Memory B cell (primary cell): Measurements from ENCODE around the gene C2orf92.
A peak's percentile ranks its signal among the peaks of the same experiment; 100 is the strongest.
"Not testable (repeated sequence)": the region's sequence is repeated elsewhere in the genome, so short reads cannot be mapped to it uniquely, and the experiment has no call there.

Experiments
- ATAC-seq: fragments of 150-1000 bp; cut with Tn5 transposase; 2 replicates; pipeline ENCODE4 v1.10.0; 2021; ENCODE audit warnings: low read depth, mild to moderate bottlenecking, moderate library complexity
- DNase-seq, 2 donors: peaks; one replicate each; pipeline ENCODE4 v3.0.0; 2022; ENCODE audit warnings: low spot score in 2 of 2
- H3K27ac Mint-ChIP-seq: one replicate; pipeline ENCODE4 v1.8.0; 2022; ENCODE audit warnings: mild to moderate bottlenecking, moderate library complexity, mixed read lengths
- H3K27me3 Mint-ChIP-seq: one replicate; pipeline ENCODE4 v1.8.0; 2022; ENCODE audit warnings: mixed read lengths
- H3K36me3 Mint-ChIP-seq: one replicate; pipeline ENCODE4 v1.8.0; 2022; ENCODE audit warnings: mild to moderate bottlenecking, mixed read lengths
- H3K4me1 Mint-ChIP-seq: one replicate; pipeline ENCODE4 v1.8.0; 2022; ENCODE audit warnings: mixed read lengths
- H3K4me3 Mint-ChIP-seq: one replicate; pipeline ENCODE4 v1.8.0; 2022; ENCODE audit warnings: mild to moderate bottlenecking, moderate library complexity, mixed read lengths
- H3K9me3 Mint-ChIP-seq: one replicate; pipeline ENCODE4 v1.8.0; 2022; ENCODE audit warnings: mixed read lengths

The C2orf92 gene

GRCh38 chr2:97663962-97664635 lies 5.4 kb upstream of the C2orf92 start, which contains the start of gene ACTR1B:
ACTR1B (minus strand) TSS chr2:97664044; CDS start chr2:97663890, 154 bp downstream.
- no peaks in the 10 kb centered on the region for H3K27me3 Mint-ChIP-seq

GRCh38 chr2:97664636-97664970 lies 4.9 kb upstream of the C2orf92 start:
- no peak for ATAC-seq

More at GRCh38 chr2:97663962-97664635, 5.4 kb upstream of the C2orf92 start, which contains the start of gene ACTR1B:
- peak within 1 kb of the TSS; percentile 90 for H3K4me3 Mint-ChIP-seq
- peak; percentile 84 for ATAC-seq
- peak; percentile 94 to 97 for DNase-seq
- peaks cover 5% of the 10 kb centered on the region for H3K36me3 Mint-ChIP-seq
- H3K9me3 Mint-ChIP-seq = no peaks in the 10 kb centered on the region
- peaks cover 20% of the 10 kb centered on the region for H3K4me1 Mint-ChIP-seq
- H3K27ac Mint-ChIP-seq = peak within 1 kb of the TSS; percentile 95

GRCh38 chr2:97670471-97670870 lies 958 bp downstream of the C2orf92 start:
- Mint-ChIP-seq H3K4me3 (no peak overlapping the region), H3K27me3 (no peaks in the 10 kb centered on the region), H3K4me1 (peaks cover 10% of the 10 kb centered on the region), H3K27ac (no peak overlapping the region), H3K36me3 (no peaks in the 10 kb centered on the region), H3K9me3 (no peaks in the 10 kb centered on the region)
- no peak for ATAC-seq
- no peak for DNase-seq

More at GRCh38 chr2:97664636-97664970, 4.9 kb upstream of the C2orf92 start:
- Mint-ChIP-seq H3K4me1 (peaks cover 24% of the 10 kb centered on the region), H3K36me3 (peaks cover 5% of the 10 kb centered on the region), H3K27me3 (no peaks in the 10 kb centered on the region), H3K4me3 (peak overlapping the region; percentile 87), H3K27ac (peak overlapping the region; percentile 95), H3K9me3 (no peaks in the 10 kb centered on the region)
- no peak for DNase-seq

GRCh38 chr2:97671526-97671925 lies 2.0 kb downstream of the C2orf92 start:
- H3K27me3 Mint-ChIP-seq = no peaks in the 10 kb centered on the region
- H3K9me3 Mint-ChIP-seq = no peaks in the 10 kb centered on the region
- no peak overlapping the region for H3K4me3 Mint-ChIP-seq
- peaks cover 10% of the 10 kb centered on the region for H3K4me1 Mint-ChIP-seq
- H3K36me3 Mint-ChIP-seq = no peaks in the 10 kb centered on the region
- ATAC-seq = no peak
- H3K27ac Mint-ChIP-seq = no peak overlapping the region
- no peak for DNase-seq

GRCh38 chr2:97672606-97673140 lies 3.2 kb downstream of the C2orf92 start:
- not testable (repeated sequence) for H3K27me3 Mint-ChIP-seq, DNase-seq, H3K4me1 Mint-ChIP-seq, H3K4me3 Mint-ChIP-seq, H3K36me3 Mint-ChIP-seq, H3K27ac Mint-ChIP-seq, ATAC-seq, H3K9me3 Mint-ChIP-seq

- Mint-ChIP-seq H3K9me3 (no peaks in the 10 kb centered on the region), H3K27ac (no peak overlapping the region), H3K27me3 (no peaks in the 10 kb centered on the region), H3K4me1 (peaks cover 10% of the 10 kb centered on the region), H3K36me3 (no peaks in the 10 kb centered on the region), H3K4me3 (no peak overlapping the region)
- ATAC-seq (no peak), DNase-seq (no peak)
These were observed 3.8 kb downstream of the C2orf92 start for GRCh38 chr2:97673182-97673914.

DNA sequence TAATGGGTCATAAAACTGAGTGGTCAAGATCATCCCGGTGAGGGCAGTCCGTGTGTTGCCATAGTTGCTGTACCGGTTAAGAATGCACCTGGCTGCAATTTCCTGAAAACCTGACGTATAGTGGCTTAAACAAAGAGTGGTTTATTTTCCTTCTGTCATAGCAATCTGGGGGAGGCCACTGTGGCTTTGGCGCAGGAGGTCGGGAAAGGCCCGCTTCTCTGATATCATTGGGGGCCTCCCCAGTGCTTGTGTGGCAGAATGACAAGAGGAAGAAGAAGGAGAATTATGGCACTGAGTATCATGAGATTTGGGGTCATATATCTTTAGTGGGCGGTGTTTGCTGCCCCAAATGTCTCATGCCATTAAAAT lies 4.4 kb downstream of the C2orf92 start:
- ATAC-seq (peak; percentile 37), DNase-seq (no peak)
- Mint-ChIP-seq H3K36me3 (no peaks in the 10 kb centered on the region), H3K9me3 (no peaks in the 10 kb centered on the region), H3K4me3 (no peak overlapping the region), H3K27ac (no peak overlapping the region), H3K4me1 (peaks cover 10% of the 10 kb centered on the region), H3K27me3 (no peaks in the 10 kb centered on the region)

GRCh38 chr2:97675430-97676113 lies 6.1 kb downstream of the C2orf92 start:
- Mint-ChIP-seq H3K27me3 (no peaks in the 10 kb centered on the region), H3K9me3 (no peaks in the 10 kb centered on the region), H3K36me3 (no peaks in the 10 kb centered on the region), H3K4me3 (no peak overlapping the region), H3K27ac (no peak overlapping the region), H3K4me1 (peaks cover 6% of the 10 kb centered on the region)
- no peak for DNase-seq
- ATAC-seq = no peak

DNA sequence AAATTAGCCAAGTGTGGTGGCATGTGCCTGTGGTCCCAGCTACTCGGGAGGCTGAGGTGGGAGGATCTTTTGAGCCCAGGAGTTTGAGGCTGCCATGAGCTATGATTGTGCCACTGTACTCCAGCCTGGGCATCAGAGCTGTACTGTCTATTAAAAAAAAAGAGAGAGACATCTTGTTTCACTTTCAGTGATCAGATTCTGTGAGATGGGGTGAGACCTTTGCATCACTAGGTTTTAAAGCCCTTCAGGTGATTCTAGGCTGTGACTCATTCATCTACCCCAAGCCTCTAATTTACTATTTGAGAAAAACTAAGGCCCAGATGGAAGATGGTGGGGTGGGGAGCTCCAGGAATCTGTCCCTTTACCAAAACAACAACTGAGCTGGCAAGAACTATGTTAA lies 7.1 kb downstream of the C2orf92 start:
- no peak for DNase-seq

GRCh38 chr2:97677480-97677879 lies 8.0 kb downstream of the C2orf92 start:
- DNase-seq (no peak), ATAC-seq (no peak)
- Mint-ChIP-seq H3K27ac (no peak overlapping the region), H3K4me1 (peaks cover 6% of the 10 kb centered on the region), H3K4me3 (no peak overlapping the region), H3K9me3 (no peaks in the 10 kb centered on the region), H3K27me3 (no peaks in the 10 kb centered on the region), H3K36me3 (no peaks in the 10 kb centered on the region)

More for the DNA sequence above, 7.1 kb downstream of the C2orf92 start:
- Mint-ChIP-seq H3K4me3 (no peak overlapping the region), H3K9me3 (no peaks in the 10 kb centered on the region), H3K27ac (no peak overlapping the region), H3K27me3 (no peaks in the 10 kb centered on the region), H3K36me3 (no peaks in the 10 kb centered on the region), H3K4me1 (peaks cover 6% of the 10 kb centered on the region)
- ATAC-seq = no peak

DNA sequence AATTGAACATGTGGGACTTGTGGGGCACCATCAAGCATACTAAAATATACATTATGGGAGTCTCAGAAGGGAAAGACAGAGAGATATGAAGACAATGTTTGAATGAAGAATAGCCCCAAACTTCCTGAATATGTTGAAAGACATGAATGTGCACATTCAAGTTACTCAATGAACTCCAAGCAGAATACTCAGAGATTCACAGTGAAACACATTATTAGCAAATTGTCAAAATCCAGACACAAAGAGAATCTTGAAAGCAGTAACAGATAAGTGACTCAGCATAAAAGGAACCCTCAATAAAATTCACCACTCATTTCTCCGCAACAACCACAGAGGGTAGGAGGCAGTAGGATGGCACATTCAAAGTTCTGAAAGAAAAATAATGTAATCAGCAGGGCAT lies 8.8 kb downstream of the C2orf92 start:
- Mint-ChIP-seq H3K36me3 (no peaks in the 10 kb centered on the region), H3K9me3 (no peaks in the 10 kb centered on the region), H3K27ac (no peak overlapping the region), H3K27me3 (no peaks in the 10 kb centered on the region), H3K4me1 (peaks cover 6% of the 10 kb centered on the region), H3K4me3 (no peak overlapping the region)
- ATAC-seq (no peak), DNase-seq (no peak)

GRCh38 chr2:97687235-97687634 lies 17.7 kb downstream of the C2orf92 start:
- not testable (repeated sequence) for H3K36me3 Mint-ChIP-seq, DNase-seq, ATAC-seq, H3K4me3 Mint-ChIP-seq, H3K9me3 Mint-ChIP-seq, H3K4me1 Mint-ChIP-seq, H3K27me3 Mint-ChIP-seq, H3K27ac Mint-ChIP-seq

GRCh38 chr2:97688062-97688827 lies 18.7 kb downstream of the C2orf92 start:
- Mint-ChIP-seq H3K36me3 (no peaks in the 10 kb centered on the region), H3K9me3 (no peaks in the 10 kb centered on the region), H3K27me3 (peaks cover 3% of the 10 kb centered on the region), H3K4me1 (no peaks in the 10 kb centered on the region), H3K4me3 (no peak overlapping the region), H3K27ac (no peak overlapping the region)
- ATAC-seq (no peak), DNase-seq (no peak)
